Esophagus (tissue), 2 donors: Measurements from ENCODE around the gene PLAGL1. TPM values are rescaled to one million over a fixed set of nuclear protein-coding genes. Genes with fewer than 3 reads are reported as not detected.

Source experiments
- H3K27ac ChIP-seq, 2 donors: one replicate each; pipeline ENCODE4 v1.5.1; 2013; ENCODE audit warnings: low read depth in 2 of 2, mild to moderate bottlenecking in 2 of 2, inconsistent platforms in 1 of 2, low read length in 1 of 2, moderate library complexity in 1 of 2
- H3K27me3 ChIP-seq, 2 donors: one replicate each; pipeline ENCODE4 v1.6.1; 2013; ENCODE audit warnings: low read length in 2 of 2, control low read depth in 1 of 2, mild to moderate bottlenecking in 1 of 2; ENCODE audit not compliant: insufficient read depth in 2 of 2, control insufficient read depth in 1 of 2
- H3K36me3 ChIP-seq, 2 donors: one replicate each; pipeline ENCODE4 v1.6.1; 2013; ENCODE audit warnings: low read length in 1 of 2; ENCODE audit not compliant: control insufficient read depth in 2 of 2, insufficient read depth in 2 of 2
- H3K4me1 ChIP-seq, 2 donors: one replicate each; pipeline ENCODE4 v1.6.1; 2013; ENCODE audit warnings: low read length in 1 of 2; ENCODE audit not compliant: control insufficient read depth in 2 of 2, insufficient read depth in 2 of 2
- H3K4me3 ChIP-seq, 2 donors: one replicate each; pipeline ENCODE4 v1.5.1; 2013; ENCODE audit warnings: low read length in 2 of 2, mild to moderate bottlenecking in 2 of 2, low read depth in 1 of 2, moderate library complexity in 1 of 2
- H3K9me3 ChIP-seq, 2 donors: one replicate each; pipeline ENCODE4 v1.6.1; 2013; ENCODE audit warnings: mild to moderate bottlenecking in 2 of 2, low read depth in 1 of 2, low read length in 1 of 2, moderate library complexity in 1 of 2; ENCODE audit not compliant: control insufficient read depth in 2 of 2, insufficient read depth in 1 of 2
- WGBS, 2 donors: extraction: QIAGEN DNeasy Blood & Tissue Kit; methylation state at CpG; one replicate each; pipeline ENCODE4 v1.1.7; 2013; 5-methylcytosine and 5-hydroxymethylcytosine counted together
- polyA plus RNA-seq, 2 donors: library from polyadenylated mRNA; stranded (reverse); fragments of 200-250 nt; gene quantifications; one replicate each; pipeline ENCODE4 v1.2.3, GENCODE V29; 2013
- donor health status: healthy with polysubstance abuse.
- donor health status: Bipolar disorder and iron deficiency.

Gene PLAGL1
- polyA plus RNA-seq, 2 donors: 18.7 to 21.0 TPM

- Histone ChIP-seq H3K4me1 (peaks cover 0 to 2% of the 10 kb centered on the region in 2 donors), H3K36me3 (no peaks in the 10 kb centered on the region), H3K9me3 (no peaks in the 10 kb centered on the region), H3K4me3 (peak overlapping the region in 1 of 2 donors; percentile 18), H3K27ac (peak overlapping the region in 1 of 2 donors; percentile 10), H3K27me3 (no peaks in the 10 kb centered on the region)
- WGBS, 2 donors: 25 to 29% methylated on average over 8 of the region's 8 CpGs
Observed at GRCh38 chr6:144036064-144036834, 28.2 kb upstream of the PLAGL1 start.

GRCh38 chr6:144035416-144035815 is 27.4 kb upstream of the PLAGL1 start:
- Histone ChIP-seq H3K27me3 (no peaks in the 10 kb centered on the region), H3K4me1 (peaks cover 0 to 2% of the 10 kb centered on the region in 2 donors), H3K4me3 (no peak overlapping the region), H3K36me3 (no peaks in the 10 kb centered on the region), H3K27ac (no peak overlapping the region), H3K9me3 (no peaks in the 10 kb centered on the region)
- WGBS, 2 donors: 95% methylated on average over 4 of the region's 4 CpGs

GRCh38 chr6:144033816-144034735 is 26.0 kb upstream of the PLAGL1 start:
- WGBS, 2 donors: 55 to 56% methylated on average over 4 of the region's 4 CpGs
- Histone ChIP-seq H3K9me3 (no peaks in the 10 kb centered on the region), H3K36me3 (no peaks in the 10 kb centered on the region), H3K4me3 (no peak overlapping the region), H3K27ac (no peak overlapping the region), H3K27me3 (no peaks in the 10 kb centered on the region), H3K4me1 (peaks cover 0 to 2% of the 10 kb centered on the region in 2 donors)

DNA sequence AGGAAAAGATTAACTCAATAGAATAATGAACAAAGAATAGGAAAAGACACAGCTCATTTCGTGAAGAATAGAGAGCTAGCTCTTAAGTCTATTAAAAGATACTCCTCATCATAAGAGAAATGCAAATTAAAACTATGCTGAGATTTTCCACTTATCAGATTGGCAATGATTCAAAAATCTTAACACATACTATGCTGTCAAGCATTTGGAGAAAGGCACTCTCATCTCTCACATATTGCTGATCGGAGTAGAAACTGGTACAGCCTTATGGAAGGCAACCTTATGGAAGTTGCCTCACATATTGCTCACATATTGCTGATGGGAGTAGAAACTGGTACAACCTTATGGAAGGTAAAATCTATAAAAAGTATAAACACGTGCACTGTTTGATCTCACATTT is 21.4 kb upstream of the PLAGL1 start:
- H3K4me1 ChIP-seq: no peaks in the 10 kb centered on the region
- no peaks in the 10 kb centered on the region for H3K9me3 ChIP-seq
- 86% methylated on average over 3 of the region's 3 CpGs for WGBS, 2 donors
- no peak overlapping the region for H3K4me3 ChIP-seq
- H3K27me3 ChIP-seq: no peaks in the 10 kb centered on the region
- H3K27ac ChIP-seq: no peak overlapping the region
- H3K36me3 ChIP-seq: no peaks in the 10 kb centered on the region

- Histone ChIP-seq H3K9me3 (no peaks in the 10 kb centered on the region), H3K4me3 (no peak overlapping the region), H3K36me3 (no peaks in the 10 kb centered on the region), H3K27ac (no peak overlapping the region), H3K4me1 (no peaks in the 10 kb centered on the region), H3K27me3 (no peaks in the 10 kb centered on the region)
Observed at GRCh38 chr6:144027932-144028587, 20.0 kb upstream of the PLAGL1 start.

DNA sequence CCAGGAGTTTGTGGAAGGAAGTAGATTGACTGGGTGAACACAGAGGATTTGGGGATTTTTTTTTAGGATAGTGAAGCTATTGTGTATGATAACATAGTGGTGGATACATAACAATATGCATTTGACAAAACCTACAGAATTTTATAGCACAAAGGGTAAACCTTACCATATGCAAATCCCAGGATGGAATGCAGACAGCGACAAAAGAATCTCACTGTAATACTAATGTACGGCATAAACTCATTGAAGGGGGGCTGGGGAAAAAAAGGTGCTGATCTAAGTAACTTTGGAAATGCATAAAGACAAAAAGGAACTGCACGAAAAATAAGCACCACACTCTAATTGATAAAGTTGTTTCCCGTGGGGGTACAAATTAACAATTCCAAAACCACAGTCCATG is 15.2 kb upstream of the PLAGL1 start:
- no peaks in the 10 kb centered on the region for H3K27me3 ChIP-seq

DNA sequence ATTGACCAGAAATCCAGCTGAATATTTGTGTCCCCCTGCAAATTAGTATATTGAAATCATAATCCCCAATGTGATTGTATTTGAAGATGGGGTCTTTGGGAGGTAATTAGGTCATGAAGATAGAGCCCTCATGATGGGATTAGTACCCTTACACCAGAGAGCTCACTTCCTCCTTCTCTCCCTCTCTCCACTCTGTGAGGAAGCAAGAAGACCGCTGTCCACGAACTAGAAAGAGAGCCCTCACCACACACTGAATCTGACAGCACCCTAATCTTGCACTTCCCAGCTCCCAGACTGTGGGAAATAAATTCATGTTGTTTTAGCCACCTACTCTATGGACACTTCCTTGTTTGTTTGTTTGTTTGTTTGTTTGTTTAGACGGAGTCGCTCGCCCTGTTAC is 11.9 kb upstream of the PLAGL1 start:
- 89 to 94% methylated on average over 5 of the region's 5 CpGs for WGBS, 2 donors
- Histone ChIP-seq H3K4me3 (no peak overlapping the region), H3K36me3 (no peaks in the 10 kb centered on the region), H3K9me3 (no peaks in the 10 kb centered on the region), H3K27me3 (no peaks in the 10 kb centered on the region), H3K4me1 (no peaks in the 10 kb centered on the region), H3K27ac (no peak overlapping the region)

More for the DNA sequence above, 15.2 kb upstream of the PLAGL1 start:
- H3K36me3 ChIP-seq: no peaks in the 10 kb centered on the region
- H3K4me1 ChIP-seq: no peaks in the 10 kb centered on the region
- WGBS, 2 donors: 89 to 90% methylated on average over 4 of the region's 4 CpGs
- H3K9me3 ChIP-seq: no peaks in the 10 kb centered on the region
- H3K4me3 ChIP-seq: no peak overlapping the region
- H3K27ac ChIP-seq: no peak overlapping the region

DNA sequence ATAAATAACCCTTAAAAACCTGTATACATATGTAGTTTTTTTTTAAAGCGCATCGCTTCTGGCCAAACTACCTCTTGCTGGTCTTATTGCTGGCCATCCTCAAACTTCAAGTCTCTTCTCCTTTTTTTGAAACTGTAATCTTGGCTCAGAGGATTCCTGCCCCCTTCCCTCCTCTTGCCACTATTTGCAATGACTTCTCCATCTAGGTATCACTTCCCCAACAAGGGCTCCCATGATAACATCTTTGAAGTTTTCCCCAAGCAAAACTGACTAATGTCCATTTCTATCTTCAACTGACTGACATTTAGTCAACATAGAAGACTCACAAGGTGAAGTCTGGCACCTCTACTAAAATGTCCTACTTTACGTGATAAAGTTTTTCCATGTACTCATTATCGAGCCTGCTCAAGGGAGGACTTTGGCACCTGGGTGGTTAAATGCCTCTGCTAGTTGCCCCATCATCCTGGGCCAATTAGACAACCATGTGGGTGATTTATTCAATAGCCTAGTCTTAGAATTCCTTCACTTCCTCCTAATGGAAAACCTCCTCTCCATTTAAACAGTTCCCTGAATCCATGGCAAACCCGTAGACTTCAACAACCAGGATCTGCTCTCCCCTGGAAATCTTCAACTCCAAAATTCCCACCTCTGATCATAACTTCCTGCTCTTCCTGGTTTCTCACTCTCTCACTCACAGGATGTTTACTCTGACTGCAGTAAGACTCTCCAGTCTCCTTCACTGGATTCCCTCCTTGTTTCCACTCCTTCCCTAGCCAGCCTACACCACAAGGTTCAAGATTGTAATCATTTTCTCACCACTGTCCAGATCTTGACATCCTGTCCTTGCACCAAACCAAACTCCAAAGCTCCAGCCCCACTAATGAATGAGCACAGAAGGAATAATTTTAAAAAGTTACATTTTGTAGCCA is 9.4 kb upstream of the PLAGL1 start:
- WGBS, 2 donors: 84% methylated on average over 5 of the region's 5 CpGs

DNA sequence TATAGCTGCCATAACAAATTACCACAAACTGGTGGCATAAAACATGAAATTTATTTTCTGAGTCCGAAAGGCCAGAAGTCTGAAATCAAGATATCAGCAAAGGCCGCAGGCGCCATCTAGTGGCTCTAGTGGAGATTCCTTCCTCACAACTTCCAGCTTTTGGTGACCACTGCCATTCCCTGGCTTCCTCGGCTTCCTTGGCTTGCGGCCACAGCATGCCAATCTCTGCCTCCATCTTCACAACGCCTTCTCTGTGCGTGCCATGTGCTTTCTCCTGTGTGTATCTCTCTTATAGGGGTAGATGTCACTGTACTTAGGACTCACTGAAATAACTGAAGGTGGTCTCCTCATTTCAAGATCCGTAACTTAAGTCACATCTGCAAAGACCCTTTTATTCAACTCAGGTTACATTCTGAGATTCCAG is 5.4 kb upstream of the PLAGL1 start:
- WGBS, 2 donors: 14 to 16% methylated on average over 8 of the region's 8 CpGs
- no peaks in the 10 kb centered on the region for H3K9me3 ChIP-seq
- H3K4me3 ChIP-seq: no peak overlapping the region
- no peaks in the 10 kb centered on the region for H3K27me3 ChIP-seq
- no peaks in the 10 kb centered on the region for H3K36me3 ChIP-seq
- no peak overlapping the region for H3K27ac ChIP-seq
- H3K4me1 ChIP-seq: peaks cover 0 to under 1% of the 10 kb centered on the region in 2 donors

More for the DNA sequence above, 9.4 kb upstream of the PLAGL1 start:
- no peaks in the 10 kb centered on the region for H3K27me3 ChIP-seq
- H3K9me3 ChIP-seq: no peaks in the 10 kb centered on the region
- no peak overlapping the region for H3K27ac ChIP-seq
- H3K4me3 ChIP-seq: no peak overlapping the region
- no peaks in the 10 kb centered on the region for H3K4me1 ChIP-seq
- H3K36me3 ChIP-seq: no peaks in the 10 kb centered on the region
